IMR-90 (cell line): ENCODE measurements around the gene PHF20. TPM values are rescaled to one million over a fixed set of nuclear protein-coding genes. Genes with fewer than 3 reads are reported as not detected.

Experiments
- ATAC-seq: fragments of 200-7000 bp; cut with Tn5 transposase; 2 replicates; pipeline ENCODE4 v1.9.1; 2020; ENCODE audit warnings: low read depth, mild to moderate bottlenecking, moderate library complexity
- BruUV-seq: library from RNA; stranded (reverse); fragments of 400-500 nt; replicated peaks from 2 replicates; lab custom pipeline; 2021; lab: Mats Ljungman, UMichigan
- CTCF ChIA-PET: fragments of 300-600 bp; formaldehyde crosslinking; extraction: SDS; loops from one replicate; lab custom pipeline; 2021; ENCODE audit warnings: antibody characterized with exemption; lab: Yijun Ruan, JAX
- POLR2A ChIA-PET: fragments of 300-600 bp; sonication (Branson Sonifier 250); formaldehyde crosslinking; loops from one replicate; lab custom pipeline; 2022; ENCODE audit warnings: antibody characterized with exemption; ENCODE audit not compliant: unreplicated experiment; lab: Charles Lee
- DNase-seq: peaks from one replicate; pipeline ENCODE4 v3.0.0; 2013
- H2AFZ ChIP-seq: replicated peaks from 2 replicates; pipeline ENCODE3; 2013; ENCODE audit warnings: low read length, mild to moderate bottlenecking; ENCODE audit not compliant: poor library complexity
- H2AK5ac ChIP-seq: 2 replicates; pipeline ENCODE4 v1.6.1; 2013; ENCODE audit warnings: low read depth, low read length, inconsistent platforms
- H2AK9ac ChIP-seq: replicated peaks from 2 replicates; pipeline ENCODE3; 2013; ENCODE audit warnings: mild to moderate bottlenecking, low read depth, low read length, moderate library complexity; ENCODE audit not compliant: poor library complexity
- H2BK120ac ChIP-seq: 2 replicates; pipeline ENCODE4 v1.6.1; 2013; ENCODE audit warnings: low read depth, low read length, inconsistent platforms
- H2BK15ac ChIP-seq: 3 replicates; pipeline ENCODE4 v1.6.1; 2013; ENCODE audit warnings: low read depth, low read length, inconsistent platforms
- H2BK20ac ChIP-seq: 2 replicates; pipeline ENCODE4 v1.6.1; 2013; ENCODE audit warnings: low read depth, mild to moderate bottlenecking, inconsistent platforms, low read length, moderate library complexity
- H2BK5ac ChIP-seq: 2 replicates; pipeline ENCODE4 v1.6.1; 2013; ENCODE audit warnings: mild to moderate bottlenecking, low read depth, low read length, inconsistent platforms; ENCODE audit not compliant: poor library complexity, severe bottlenecking
- H3K14ac ChIP-seq: replicated peaks from 2 replicates; pipeline ENCODE4 v1.6.1; 2013; ENCODE audit warnings: low read depth, low read length, inconsistent platforms
- H3K18ac ChIP-seq: 2 replicates; pipeline ENCODE4 v1.6.1; 2013; ENCODE audit warnings: low read depth, low read length, control low read depth
- H3K23ac ChIP-seq: 2 replicates; pipeline ENCODE4 v1.6.1; 2013; ENCODE audit warnings: low read depth, low read length, inconsistent platforms
- H3K27ac ChIP-seq: 2 replicates; pipeline ENCODE4 v1.5.1; 2013; ENCODE audit warnings: mild to moderate bottlenecking, control low read depth, low read length; ENCODE audit not compliant: insufficient read depth
- H3K27me3 ChIP-seq: 2 replicates; pipeline ENCODE4 v1.6.1; 2013; ENCODE audit warnings: low read length; ENCODE audit not compliant: control insufficient read depth, insufficient read depth
- H3K36me3 ChIP-seq: 2 replicates; pipeline ENCODE4 v1.6.1; 2013; ENCODE audit warnings: low read length, mixed read lengths; ENCODE audit not compliant: control insufficient read depth, insufficient read depth
- H3K4ac ChIP-seq: 2 replicates; pipeline ENCODE4 v1.6.1; 2013; ENCODE audit warnings: low read depth, low read length, inconsistent platforms
- H3K4me1 ChIP-seq: 2 replicates; pipeline ENCODE4 v1.6.1; 2013; ENCODE audit warnings: low read length, mixed read lengths; ENCODE audit not compliant: control insufficient read depth, insufficient read depth
- H3K4me2 ChIP-seq: 2 replicates; pipeline ENCODE4 v1.6.1; 2013; ENCODE audit warnings: low read depth, mild to moderate bottlenecking, control low read depth, low read length, moderate library complexity
- H3K4me3 ChIP-seq: 2 replicates; pipeline ENCODE4 v1.5.1; 2013; ENCODE audit warnings: low read depth, mild to moderate bottlenecking, control low read depth, low read length, moderate library complexity; ENCODE audit not compliant: insufficient read depth
- H3K56ac ChIP-seq: 2 replicates; pipeline ENCODE4 v1.6.1; 2013; ENCODE audit warnings: low read length, inconsistent platforms; ENCODE audit not compliant: insufficient read depth; ENCODE audit errors: extremely low read depth
- H3K79me1 ChIP-seq, 2 experiments: 2 replicates each; pipeline ENCODE4 v1.6.1; 2013; ENCODE audit warnings: low read length in 2 of 2, inconsistent platforms in 1 of 2, low read depth in 1 of 2
- H3K9ac ChIP-seq: 2 replicates; pipeline ENCODE4 v1.6.1; 2013; ENCODE audit warnings: low read depth, low read length, control low read depth
- H3K9me1 ChIP-seq: 2 replicates; pipeline ENCODE4 v1.6.1; 2013; ENCODE audit warnings: low read length, inconsistent platforms; ENCODE audit not compliant: insufficient read depth
- H3K9me3 ChIP-seq: 2 replicates; pipeline ENCODE4 v1.6.1; 2013; ENCODE audit warnings: low read length; ENCODE audit not compliant: control insufficient read depth, insufficient read depth
- H4K20me1 ChIP-seq: 2 replicates; pipeline ENCODE4 v1.6.1; 2013; ENCODE audit warnings: low read length, inconsistent platforms; ENCODE audit not compliant: insufficient read depth
- H4K5ac ChIP-seq: 2 replicates; pipeline ENCODE4 v1.6.1; 2013; ENCODE audit warnings: mild to moderate bottlenecking, low read depth, low read length, control low read depth
- H4K8ac ChIP-seq, 2 experiments: 2 replicates each; pipeline ENCODE4 v1.6.1; 2013; ENCODE audit warnings: low read depth in 2 of 2, low read length in 2 of 2, control low read depth in 1 of 2, inconsistent platforms in 1 of 2
- H4K91ac ChIP-seq: 2 replicates; pipeline ENCODE4 v1.6.1; 2013; ENCODE audit warnings: low read depth, low read length, inconsistent platforms; ENCODE audit not compliant: insufficient read depth
- BHLHE40 ChIP-seq: fragments of 150-350 bp; IDR thresholded peaks from 2 replicates; pipeline ENCODE4 v1.6.1; 2016; ENCODE audit warnings: mild to moderate bottlenecking, low read depth, low read length
- CEBPB ChIP-seq: IDR thresholded peaks from 2 replicates; pipeline ENCODE4 v1.6.1; 2012; ENCODE audit warnings: low read depth, low read length, improper control_type of control experiment
- CHD1 ChIP-seq: IDR thresholded peaks from 2 replicates; pipeline ENCODE4 v1.6.1; 2012; ENCODE audit warnings: low read depth, low read length, improper control_type of control experiment
- CTCF ChIP-seq: conservative IDR thresholded peaks from 2 replicates; pipeline ENCODE4 v1.5.1; 2012; ENCODE audit warnings: mild to moderate bottlenecking, low read depth, low read length, improper control_type of control experiment
- ELK1 ChIP-seq: fragments of 150-350 bp; IDR thresholded peaks from 2 replicates; pipeline ENCODE4 v1.6.1; 2016; ENCODE audit warnings: low read depth, mild to moderate bottlenecking, low read length, moderate library complexity, borderline replicate concordance
- FOS ChIP-seq: fragments of 150-350 bp; IDR thresholded peaks from 2 replicates; pipeline ENCODE4 v1.6.1; 2016; ENCODE audit warnings: low read depth, low read length
- MAFK ChIP-seq: IDR thresholded peaks from 2 replicates; pipeline ENCODE4 v1.6.1; 2012; ENCODE audit warnings: low read depth, low read length, improper control_type of control experiment
- MAZ ChIP-seq: IDR thresholded peaks from 2 replicates; pipeline ENCODE4 v1.6.1; 2012; ENCODE audit warnings: low read depth, mild to moderate bottlenecking, low read length, improper control_type of control experiment, moderate library complexity, borderline replicate concordance
- MXI1 ChIP-seq: IDR thresholded peaks from 2 replicates; pipeline ENCODE4 v1.6.1; 2012; ENCODE audit warnings: low read depth, mild to moderate bottlenecking, low read length, moderate library complexity, borderline replicate concordance
- NFE2L2 ChIP-seq: fragments of 150-350 bp; IDR thresholded peaks from 2 replicates; pipeline ENCODE4 v1.6.1; 2016; ENCODE audit warnings: low read depth, mild to moderate bottlenecking, low read length
- POLR2A ChIP-seq: IDR thresholded peaks from 2 replicates; pipeline ENCODE4 v1.6.1; 2012; ENCODE audit warnings: mild to moderate bottlenecking, low read depth, low read length
- RAD21 ChIP-seq: IDR thresholded peaks from 2 replicates; pipeline ENCODE4 v1.6.1; 2012; ENCODE audit warnings: low read length, improper control_type of control experiment
- RCOR1 ChIP-seq: IDR thresholded peaks from 2 replicates; pipeline ENCODE4 v1.6.1; 2012; ENCODE audit warnings: mild to moderate bottlenecking, low read length, improper control_type of control experiment; ENCODE audit not compliant: insufficient replicate concordance
- RFX5 ChIP-seq: IDR thresholded peaks from 2 replicates; pipeline ENCODE4 v1.8.0; 2012; ENCODE audit warnings: low read depth, mild to moderate bottlenecking, low read length, moderate library complexity
- SMC3 ChIP-seq: fragments of 150-350 bp; IDR thresholded peaks from 2 replicates; pipeline ENCODE4 v1.6.1; 2016; ENCODE audit warnings: low read depth, mild to moderate bottlenecking, antibody characterized with exemption, low read length, moderate library complexity
- USF2 ChIP-seq: fragments of 150-350 bp; IDR thresholded peaks from 2 replicates; pipeline ENCODE4 v1.6.1; 2017; ENCODE audit warnings: mild to moderate bottlenecking, antibody characterized with exemption, low read length, low read depth
- WGBS, 2 experiments: methylation state at CpG; one replicate each; pipeline versions ENCODE4 v1.1.5 to v1.1.7; 2013; ENCODE audit warnings: missing lambda C conversion rate in 2 of 2; ENCODE audit not compliant: insufficient read length in 1 of 2; ENCODE audit errors: extremely low coverage in 2 of 2; 5-methylcytosine and 5-hydroxymethylcytosine counted together
- dilution Hi-C: fragments of 300-500 bp; cut with HindIII; formaldehyde crosslinking; loops from one replicate; pipeline ENCODE4 v1.14.3; 2018; ENCODE audit warnings: low sequenced_read_pairs; ENCODE audit not compliant: unreplicated experiment
- in situ Hi-C: fragments of 300-500 bp; cut with MboI; formaldehyde crosslinking; loops from 3 replicates; pipeline ENCODE4 v1.14.3; 2019; ENCODE audit warnings: low sequenced_read_pairs, inconsistent platforms, mixed read lengths
- intact Hi-C: fragments of 100-400 bp; cut with micrococcal nuclease; formaldehyde crosslinking; loops from 2 replicates; pipeline ENCODE4 v1.10.0; 2022
- polyA plus RNA-seq, 3 experiments: library from polyadenylated mRNA; depleted of rRNA; stranded (reverse); fragments of >200 nt; gene quantifications; 2 replicates each; pipeline ENCODE4 v1.2.3, GENCODE V29; 2012; ENCODE audit warnings: low replicate concordance in 1 of 3
- total RNA-seq: library from RNA; depleted of rRNA; stranded (reverse); fragments of >200 nt; gene quantifications from 2 replicates; pipeline ENCODE4 v1.2.3, GENCODE V29; 2012

The PHF20 gene
- total and polyA plus RNA-seq, 2 of the 4 experiments (the other 2 are of a cell fraction): 22.0 to 22.5 TPM

- no peak overlapping the region for H3K4ac ChIP-seq
- H4K8ac ChIP-seq: no peak overlapping the region
- H3K4me3 ChIP-seq: no peak overlapping the region
- DNase-seq: no peak
- H3K23ac ChIP-seq: no peak overlapping the region
- dilution Hi-C loops: no loop called here
- no peak overlapping the region for H3K56ac ChIP-seq
- no peaks in the 10 kb centered on the region; the same call in 1 of the 2 replicates for H3K9me1 ChIP-seq
- no peak overlapping the region for H3K18ac ChIP-seq
- no peak overlapping the region for H2AFZ ChIP-seq
- no peak overlapping the region for H3K27ac ChIP-seq
- ChIA-PET CTCF (no interaction called here), POLR2A (no interaction called here)
- no peak overlapping the region for H2BK15ac ChIP-seq
- in situ Hi-C loops: no loop called here
- H2BK120ac ChIP-seq: no peak overlapping the region
- no peaks in the 10 kb centered on the region for H3K9me3 ChIP-seq
- intact Hi-C loops: no loop called here
- H3K9ac ChIP-seq: no peak overlapping the region
- no peak overlapping the region for H2BK20ac ChIP-seq
- ATAC-seq: no peak
- no peak overlapping the region for H2AK5ac ChIP-seq
- peaks cover 0 to 30% of the 10 kb centered on the region in 2 experiments; a peak in 3 of 4 replicates for H3K79me1 ChIP-seq
- H3K4me2 ChIP-seq: no peak overlapping the region
- TF ChIP-seq SMC3 (no peak), ELK1 (no peak), USF2 (no peak), MXI1 (no peak), BHLHE40 (no peak), CTCF (no peak), CHD1 (no peak), RFX5 (no peak), RCOR1 (no peak), RAD21 (no peak), NFE2L2 (no peak), MAFK (no peak), MAZ (no peak), CEBPB (no peak), FOS (no peak), POLR2A (no peak)
- H3K4me1 ChIP-seq: 0 out of 2 replicates have a peak, but pooled peaks cover 2% of the 10 kb centered on the region
- WGBS, 2 experiments: no CpG with 5 or more reads among the region's 1 CpG
- no TSS peak for BruUV-seq
- H2BK5ac ChIP-seq: no peak overlapping the region
- no peak overlapping the region for H3K14ac ChIP-seq
- H4K91ac ChIP-seq: no peak overlapping the region
- peaks cover 69% of the 10 kb centered on the region for H3K36me3 ChIP-seq
- peaks cover 98% of the 10 kb centered on the region for H4K20me1 ChIP-seq
- no peaks in the 10 kb centered on the region for H3K27me3 ChIP-seq
- no peak overlapping the region for H4K5ac ChIP-seq
- H2AK9ac ChIP-seq: no peak overlapping the region
Measured at GRCh38 chr20:35732644-35732982, 39.2 kb upstream of the PHF20 start.
